Suprapubic skin (tissue), 4 donors: ENCODE data around the gene CHRNB1. TPM values are rescaled to one million over a fixed set of nuclear protein-coding genes. Genes with fewer than 3 reads are reported as not detected.
A peak's percentile ranks its signal among the peaks of the same experiment; 100 is the strongest.

Experiments
- DNase-seq, 2 donors: peaks; one replicate each; pipeline ENCODE4 v3.0.0-alpha.2; 2019; ENCODE audit warnings: low spot score in 2 of 2
- H3K27ac ChIP-seq: fragments of 200-600 bp; sonication (generic); one replicate; pipeline ENCODE4 v1.5.1; 2019
- H3K27me3 ChIP-seq: fragments of 200-600 bp; sonication (generic); one replicate; pipeline ENCODE4 v1.5.1; 2019
- H3K36me3 ChIP-seq: fragments of 200-600 bp; sonication (generic); one replicate; pipeline ENCODE4 v1.5.1; 2019
- H3K4me1 ChIP-seq: fragments of 200-600 bp; sonication (generic); one replicate; pipeline ENCODE4 v1.5.1; 2019
- H3K4me3 ChIP-seq: fragments of 200-600 bp; sonication (generic); one replicate; pipeline ENCODE4 v1.5.1; 2019; ENCODE audit warnings: mild to moderate bottlenecking
- H3K9me3 ChIP-seq: fragments of 200-600 bp; sonication (generic); one replicate; pipeline ENCODE4 v1.5.1; 2019
- EP300 ChIP-seq: sonication (generic); formaldehyde crosslinking; IDR thresholded peaks from one replicate; pipeline ENCODE4 v1.6.1; 2017; ENCODE audit warnings: antibody characterized with exemption
- POLR2A ChIP-seq, 2 donors: fragments of 450-650 bp; IDR thresholded peaks; one replicate each; pipeline ENCODE4 v1.6.1; 2017; ENCODE audit warnings: antibody characterized with exemption in 2 of 2, mild to moderate bottlenecking in 2 of 2, moderate library complexity in 2 of 2
- POLR2AphosphoS5 ChIP-seq, 3 donors: sonication (generic); formaldehyde crosslinking; IDR thresholded peaks; one replicate each; pipeline ENCODE4 v1.6.1; 2017; ENCODE audit warnings: antibody characterized with exemption in 3 of 3
- WGBS: methylation state at CpG from one replicate; pipeline ENCODE4 v1.1.5; 2018; 5-methylcytosine and 5-hydroxymethylcytosine counted together
- total RNA-seq, 4 donors: library from RNA; depleted of rRNA; stranded (reverse); fragments of >200 nt; gene quantifications; one replicate each; pipeline ENCODE4 v1.1.0, GENCODE V29; 2016
- TF ChIP-seq, protein P1 (sequence below), 2 donors: fragments of 200-600 bp in 1 of 2; fragments of 450-650 bp in 1 of 2; sonication (generic) in 1 of 2; IDR thresholded peaks; one replicate each; pipeline ENCODE4 v1.5.1; 2016 to 2019; ENCODE audit warnings: antibody characterized with exemption in 2 of 2, mild to moderate bottlenecking in 1 of 2, moderate library complexity in 1 of 2

Gene CHRNB1
- total RNA-seq, 4 donors from 2014 or later = 7.3 to 11.3 (median 9.7) TPM

DNA sequence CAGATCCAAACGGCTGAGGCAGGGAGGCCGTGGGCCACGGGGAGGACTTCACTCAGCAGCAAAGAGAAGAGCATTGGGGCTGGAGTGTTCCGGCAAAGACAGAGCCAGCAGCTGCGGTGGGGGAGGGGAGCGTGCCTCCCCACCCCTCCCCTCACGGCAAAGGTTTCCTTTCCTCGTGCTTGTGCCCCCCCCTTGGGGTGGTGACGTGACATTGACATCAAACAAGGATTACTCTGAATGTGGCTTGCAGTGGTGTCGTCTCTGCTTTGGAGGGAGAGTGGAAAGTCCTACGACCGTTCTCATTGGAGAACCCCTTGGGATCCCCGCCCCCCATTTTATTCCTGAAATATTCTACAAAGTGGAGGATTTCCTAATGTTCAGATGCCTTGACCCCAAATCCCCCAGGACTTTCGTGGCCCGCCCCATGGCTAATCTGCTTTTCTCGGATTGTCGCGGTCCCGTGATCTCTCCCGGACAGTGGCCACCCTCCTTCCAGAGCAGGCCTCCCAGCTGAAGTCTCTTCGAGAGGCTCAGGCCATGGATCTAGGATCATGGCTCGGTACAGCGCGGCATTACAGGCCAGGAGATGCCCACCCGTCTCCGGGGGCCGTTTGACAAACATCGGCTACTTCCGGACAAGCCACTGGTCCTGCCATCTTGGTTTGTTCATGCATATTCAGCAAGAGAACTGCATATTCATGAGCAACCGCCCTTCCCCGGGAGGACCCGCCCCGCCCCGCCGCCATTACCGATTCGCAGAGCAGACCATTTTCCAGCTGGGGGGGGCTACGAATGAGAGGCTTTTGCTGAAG, 38.6 kb downstream of the CHRNB1 start:
- no peaks in the 10 kb centered on the region for H3K9me3 ChIP-seq
- H3K4me3 ChIP-seq = peak overlapping the region; percentile 67
- DNase-seq = peak; percentile 98 to 99
- TF ChIP-seq, protein P1, sequence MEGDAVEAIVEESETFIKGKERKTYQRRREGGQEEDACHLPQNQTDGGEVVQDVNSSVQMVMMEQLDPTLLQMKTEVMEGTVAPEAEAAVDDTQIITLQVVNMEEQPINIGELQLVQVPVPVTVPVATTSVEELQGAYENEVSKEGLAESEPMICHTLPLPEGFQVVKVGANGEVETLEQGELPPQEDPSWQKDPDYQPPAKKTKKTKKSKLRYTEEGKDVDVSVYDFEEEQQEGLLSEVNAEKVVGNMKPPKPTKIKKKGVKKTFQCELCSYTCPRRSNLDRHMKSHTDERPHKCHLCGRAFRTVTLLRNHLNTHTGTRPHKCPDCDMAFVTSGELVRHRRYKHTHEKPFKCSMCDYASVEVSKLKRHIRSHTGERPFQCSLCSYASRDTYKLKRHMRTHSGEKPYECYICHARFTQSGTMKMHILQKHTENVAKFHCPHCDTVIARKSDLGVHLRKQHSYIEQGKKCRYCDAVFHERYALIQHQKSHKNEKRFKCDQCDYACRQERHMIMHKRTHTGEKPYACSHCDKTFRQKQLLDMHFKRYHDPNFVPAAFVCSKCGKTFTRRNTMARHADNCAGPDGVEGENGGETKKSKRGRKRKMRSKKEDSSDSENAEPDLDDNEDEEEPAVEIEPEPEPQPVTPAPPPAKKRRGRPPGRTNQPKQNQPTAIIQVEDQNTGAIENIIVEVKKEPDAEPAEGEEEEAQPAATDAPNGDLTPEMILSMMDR (IDR thresholded peaks at IDR 0.05) = no peak
- TF ChIP-seq POLR2A (IDR thresholded peaks at IDR 0.05) (peak in 1 of 2 donors; percentile 69), EP300 (peak; percentile 55), POLR2AphosphoS5 (IDR thresholded peaks at IDR 0.05) (peak in 2 of 3 donors; percentile 27 to 31)
- WGBS = under 1% methylated on average over 31 of the region's 38 CpGs
- peak overlapping the region; percentile 100 for H3K27ac ChIP-seq
- H3K4me1 ChIP-seq = peaks cover 64% of the 10 kb centered on the region
- no peaks in the 10 kb centered on the region for H3K27me3 ChIP-seq
- no peaks in the 10 kb centered on the region for H3K36me3 ChIP-seq

DNA sequence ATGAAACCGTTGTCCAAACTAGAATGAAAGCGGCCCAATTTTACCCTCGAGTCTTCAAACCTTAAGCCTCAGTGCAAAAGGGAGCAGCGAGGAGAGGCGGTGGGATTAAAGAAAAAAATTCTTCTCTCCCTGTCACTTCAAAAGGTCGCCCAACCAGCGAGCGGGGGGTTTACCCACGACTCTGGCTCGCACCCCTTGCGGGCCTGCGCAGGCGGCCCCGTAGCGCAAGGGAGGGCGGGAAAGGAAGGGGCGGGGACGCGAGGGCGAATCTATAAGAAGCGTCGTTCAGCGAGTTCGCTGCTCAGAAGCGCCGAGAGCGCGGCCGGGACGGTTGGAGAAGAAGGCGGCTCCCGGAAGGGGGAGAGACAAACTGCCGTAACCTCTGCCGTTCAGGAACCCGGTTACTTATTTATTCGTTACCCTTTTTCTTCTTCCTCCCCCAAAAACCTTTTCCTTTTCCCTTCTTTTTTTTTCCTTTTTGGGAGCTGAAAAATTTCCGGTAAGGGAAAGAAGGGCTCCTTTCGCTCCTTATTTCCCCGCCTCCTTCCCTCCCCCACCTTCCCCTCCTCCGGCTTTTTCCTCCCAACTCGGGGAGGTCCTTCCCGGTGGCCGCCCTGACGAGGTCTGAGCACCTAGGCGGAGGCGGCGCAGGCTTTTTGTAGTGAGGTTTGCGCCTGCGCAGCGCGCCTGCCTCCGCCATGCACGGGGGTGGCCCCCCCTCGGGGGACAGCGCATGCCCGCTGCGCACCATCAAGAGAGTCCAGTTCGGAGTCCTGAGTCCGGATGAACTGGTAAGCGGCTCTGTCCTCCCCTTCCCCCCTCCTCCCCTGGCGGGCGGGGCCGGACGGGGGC, 39.4 kb downstream of the CHRNB1 start, which contains the start of gene POLR2A:
TSS of gene POLR2A (plus strand) at position 300 of the 852 bp plus-strand sequence.
- Histone ChIP-seq H3K36me3 (no peaks in the 10 kb centered on the region), H3K27me3 (no peaks in the 10 kb centered on the region), H3K4me3 (peak within 1 kb of the TSS; percentile 67), H3K27ac (peak within 1 kb of the TSS; percentile 100), H3K9me3 (no peaks in the 10 kb centered on the region), H3K4me1 (peaks cover 69% of the 10 kb centered on the region)
- TF ChIP-seq, protein P1 (IDR thresholded peaks at IDR 0.05) = no peak
- TF ChIP-seq POLR2A (IDR thresholded peaks at IDR 0.05) = peak; percentile 100
- TF ChIP-seq POLR2AphosphoS5 (IDR thresholded peaks at IDR 0.05) = peak; percentile 100
- peak; percentile 99 for DNase-seq
- under 1% methylated on average over 58 of the region's 64 CpGs for WGBS

DNA sequence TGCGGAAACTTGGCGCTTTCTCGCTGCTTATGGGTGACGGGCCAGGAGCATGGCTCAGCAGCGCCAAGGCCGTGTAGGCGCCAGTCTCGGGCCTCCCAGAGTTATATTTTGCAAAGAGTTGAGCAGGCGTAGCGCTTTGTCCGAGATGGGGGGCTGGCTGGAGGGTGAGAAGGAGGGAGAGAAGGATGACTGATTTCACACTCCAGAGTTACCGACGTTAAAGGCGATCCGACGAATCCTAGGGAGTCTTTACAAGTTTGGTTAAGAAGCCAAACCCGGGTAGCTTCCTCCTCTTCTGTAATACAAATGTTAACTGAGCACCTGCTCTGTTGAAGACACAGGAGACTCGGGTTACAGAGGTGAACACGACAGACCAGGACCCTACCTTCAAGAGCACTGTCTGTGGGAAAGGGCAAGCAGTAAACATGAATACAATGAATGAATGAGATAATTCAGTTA, 40.1 kb downstream of the CHRNB1 start:
- TF ChIP-seq POLR2A (IDR thresholded peaks at IDR 0.05) = no peak
- no peak for TF ChIP-seq POLR2AphosphoS5 (IDR thresholded peaks at IDR 0.05)
- TF ChIP-seq, protein P1 (IDR thresholded peaks at IDR 0.05) = no peak
- no peak for TF ChIP-seq EP300
- peaks cover 67% of the 10 kb centered on the region for H3K4me1 ChIP-seq

DNA sequence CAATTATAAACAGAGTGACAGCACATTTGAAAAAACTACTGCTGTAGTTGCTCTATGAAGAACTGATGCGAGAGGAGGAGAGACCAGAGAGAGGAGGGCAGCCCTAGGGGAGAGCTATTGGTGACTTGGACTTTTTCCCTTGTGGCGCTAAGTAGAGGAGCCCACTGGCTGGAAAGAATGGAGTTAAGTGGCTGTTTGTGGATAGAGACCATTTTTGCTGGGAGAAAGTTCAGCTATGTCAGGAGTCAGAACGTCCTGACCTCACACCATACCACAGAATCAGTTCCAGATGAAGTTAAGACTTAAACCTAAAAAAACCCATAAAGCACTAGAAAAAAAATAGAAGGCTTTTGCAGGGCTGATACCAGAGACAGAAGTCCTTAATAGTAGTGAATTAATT, 41.3 kb downstream of the CHRNB1 start:
- no peak for DNase-seq
- TF ChIP-seq, protein P1 (IDR thresholded peaks at IDR 0.05) = no peak
- TF ChIP-seq EP300 (no peak), POLR2AphosphoS5 (IDR thresholded peaks at IDR 0.05) (no peak), POLR2A (IDR thresholded peaks at IDR 0.05) (no peak)
- H3K9me3 ChIP-seq = no peaks in the 10 kb centered on the region
- no peak overlapping the region for H3K27ac ChIP-seq
- peaks cover 70% of the 10 kb centered on the region for H3K4me1 ChIP-seq
- 22% methylated on average over 3 of the region's 3 CpGs for WGBS
- no peaks in the 10 kb centered on the region for H3K36me3 ChIP-seq
- H3K4me3 ChIP-seq = peak overlapping the region; percentile 67
- no peaks in the 10 kb centered on the region for H3K27me3 ChIP-seq

More for the DNA sequence above, 40.1 kb downstream of the CHRNB1 start:
- Histone ChIP-seq H3K9me3 (no peaks in the 10 kb centered on the region), H3K27me3 (no peaks in the 10 kb centered on the region), H3K36me3 (no peaks in the 10 kb centered on the region), H3K27ac (peak overlapping the region; percentile 100), H3K4me3 (peak overlapping the region; percentile 67)
- WGBS = under 1% methylated on average over 15 of the region's 19 CpGs
- no peak for DNase-seq
